T-helper 1 cell (primary cell): ENCODE results near the gene TLE4.
A peak's percentile ranks its signal among the peaks of the same experiment; 100 is the strongest.
"Not testable (repeated sequence)": the region's sequence is repeated elsewhere in the genome, so short reads cannot be mapped to it uniquely, and the experiment has no call there.

Experiments used
- DNase-seq, 5 donors: peaks; one replicate each; pipeline ENCODE4 v3.0.0-alpha.2; 2012 to 2020

Gene TLE4

GRCh38 chr9:79604149-79604548, 32.4 kb downstream of the TLE4 start:
- DNase-seq, result no peak

GRCh38 chr9:79604921-79605562, 33.3 kb downstream of the TLE4 start:
- DNase-seq, result no peak

- DNase-seq, result not testable (repeated sequence)
Observed at GRCh38 chr9:79606529-79606928, 34.8 kb downstream of the TLE4 start.

GRCh38 chr9:79609468-79610018, 37.8 kb downstream of the TLE4 start:
- no peak for DNase-seq

GRCh38 chr9:79610019-79610631, 38.4 kb downstream of the TLE4 start:
- no peak for DNase-seq

GRCh38 chr9:79610791-79611614, 39.2 kb downstream of the TLE4 start:
- peak in 1 of 5 donors; percentile 56 for DNase-seq

- no peak for DNase-seq
Observed at GRCh38 chr9:79613145-79613544, 41.4 kb downstream of the TLE4 start.

- DNase-seq, result no peak
Observed at GRCh38 chr9:79615038-79615437, 43.3 kb downstream of the TLE4 start.

- DNase-seq, result no peak
Observed at GRCh38 chr9:79616013-79616412, 44.2 kb downstream of the TLE4 start.

GRCh38 chr9:79616971-79617370, 45.2 kb downstream of the TLE4 start:
- no peak for DNase-seq

- DNase-seq, result no peak
Observed at GRCh38 chr9:79617395-79617794, 45.6 kb downstream of the TLE4 start.

- DNase-seq, result no peak
Observed at GRCh38 chr9:79619930-79620329, 48.2 kb downstream of the TLE4 start.

- no peak for DNase-seq
Observed at GRCh38 chr9:79621916-79622575, 50.3 kb downstream of the TLE4 start.

GRCh38 chr9:79623799-79624721, 52.3 kb downstream of the TLE4 start:
- peak in 1 of 5 donors; percentile 68 for DNase-seq

GRCh38 chr9:79629721-79630120, 58.0 kb downstream of the TLE4 start:
- DNase-seq, result no peak

- peak in 1 of 5 donors; percentile 58 for DNase-seq
Observed at GRCh38 chr9:79630521-79631403, 59.0 kb downstream of the TLE4 start.

- DNase-seq, result no peak
Observed at GRCh38 chr9:79632060-79632459, 60.3 kb downstream of the TLE4 start.

- DNase-seq, result no peak
Observed at GRCh38 chr9:79632705-79633104, 60.9 kb downstream of the TLE4 start.

- peak in 1 of 5 donors; percentile 37 for DNase-seq
Observed at GRCh38 chr9:79633558-79633957, 61.8 kb downstream of the TLE4 start.

GRCh38 chr9:79637177-79637925, 65.6 kb downstream of the TLE4 start:
- DNase-seq, result peak in 1 of 5 donors; percentile 19
